Urinary bladder (tissue), 4 donors: ENCODE measurements around the gene ELP4. TPM values are rescaled to one million over a fixed set of nuclear protein-coding genes. Genes with fewer than 3 reads are reported as not detected.

ENCODE experiments used
- DNase-seq: peaks from one replicate; pipeline ENCODE4 v3.0.0-alpha.2; 2015; ENCODE audit errors: extremely low spot score
- H3K27ac ChIP-seq: one replicate; pipeline ENCODE4 v1.5.1; 2013; ENCODE audit warnings: low read depth, mild to moderate bottlenecking, moderate library complexity
- H3K36me3 ChIP-seq: one replicate; pipeline ENCODE4 v1.6.1; 2013; ENCODE audit warnings: mild to moderate bottlenecking, moderate library complexity; ENCODE audit not compliant: insufficient read depth
- H3K4me1 ChIP-seq: one replicate; pipeline ENCODE4 v1.6.1; 2013; ENCODE audit warnings: mild to moderate bottlenecking, moderate library complexity; ENCODE audit not compliant: insufficient read depth
- H3K4me3 ChIP-seq: one replicate; pipeline ENCODE4 v1.5.1; 2013; ENCODE audit warnings: low read depth, low read length
- WGBS: extraction: QIAGEN DNeasy Blood & Tissue Kit; methylation state at CpG from one replicate; pipeline ENCODE4 v1.1.7; 2013; 5-methylcytosine and 5-hydroxymethylcytosine counted together
- polyA plus RNA-seq: library from polyadenylated mRNA; stranded (reverse); fragments of 200-250 nt; gene quantifications from one replicate; pipeline ENCODE4 v1.2.3, GENCODE V29; 2013
- total RNA-seq: library from RNA; depleted of rRNA; stranded (reverse); fragments of >200 nt; gene quantifications from one replicate; pipeline ENCODE4 v1.2.3, GENCODE V29; 2014
- donor health status: healthy with polysubstance abuse.
- donor health status: healthy.

The ELP4 gene
- total and polyA plus RNA-seq, 2 donors: 13.7 to 66.1 TPM

DNA sequence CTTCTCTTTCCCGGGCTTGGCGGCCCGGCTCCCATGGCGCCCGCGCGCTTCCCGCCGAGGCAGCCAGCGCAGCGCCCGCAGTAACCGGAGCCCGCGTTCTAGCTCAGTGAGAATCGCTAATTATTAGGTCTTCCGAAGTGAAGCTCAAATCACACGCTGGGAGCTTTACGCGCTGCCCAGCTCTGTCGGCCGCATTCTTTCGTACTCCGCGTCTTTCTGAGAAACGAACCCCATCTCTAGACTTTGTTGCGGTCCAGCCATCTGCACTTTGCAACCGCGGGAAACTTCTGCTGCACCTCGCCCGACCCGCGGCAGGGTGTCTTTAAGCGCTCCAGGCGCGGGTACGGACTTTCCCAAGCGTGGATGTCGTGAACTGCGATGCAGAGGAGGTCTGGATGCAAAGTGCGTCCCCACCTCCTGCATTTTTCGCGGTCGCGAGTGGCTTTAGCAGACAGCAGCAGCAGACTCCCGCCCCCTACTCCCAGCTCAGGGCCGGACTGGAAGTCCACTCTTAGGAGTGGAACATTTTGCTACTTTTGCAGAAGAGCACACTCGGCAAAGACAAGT is 307.6 kb downstream of the ELP4 start:
- Histone ChIP-seq H3K4me1 (peaks cover 3% of the 10 kb centered on the region), H3K27ac (no peak overlapping the region), H3K4me3 (peak overlapping the region; percentile 24), H3K36me3 (no peaks in the 10 kb centered on the region)
- 1% methylated on average over 48 of the region's 48 CpGs for WGBS
- DNase-seq: no peak

DNA sequence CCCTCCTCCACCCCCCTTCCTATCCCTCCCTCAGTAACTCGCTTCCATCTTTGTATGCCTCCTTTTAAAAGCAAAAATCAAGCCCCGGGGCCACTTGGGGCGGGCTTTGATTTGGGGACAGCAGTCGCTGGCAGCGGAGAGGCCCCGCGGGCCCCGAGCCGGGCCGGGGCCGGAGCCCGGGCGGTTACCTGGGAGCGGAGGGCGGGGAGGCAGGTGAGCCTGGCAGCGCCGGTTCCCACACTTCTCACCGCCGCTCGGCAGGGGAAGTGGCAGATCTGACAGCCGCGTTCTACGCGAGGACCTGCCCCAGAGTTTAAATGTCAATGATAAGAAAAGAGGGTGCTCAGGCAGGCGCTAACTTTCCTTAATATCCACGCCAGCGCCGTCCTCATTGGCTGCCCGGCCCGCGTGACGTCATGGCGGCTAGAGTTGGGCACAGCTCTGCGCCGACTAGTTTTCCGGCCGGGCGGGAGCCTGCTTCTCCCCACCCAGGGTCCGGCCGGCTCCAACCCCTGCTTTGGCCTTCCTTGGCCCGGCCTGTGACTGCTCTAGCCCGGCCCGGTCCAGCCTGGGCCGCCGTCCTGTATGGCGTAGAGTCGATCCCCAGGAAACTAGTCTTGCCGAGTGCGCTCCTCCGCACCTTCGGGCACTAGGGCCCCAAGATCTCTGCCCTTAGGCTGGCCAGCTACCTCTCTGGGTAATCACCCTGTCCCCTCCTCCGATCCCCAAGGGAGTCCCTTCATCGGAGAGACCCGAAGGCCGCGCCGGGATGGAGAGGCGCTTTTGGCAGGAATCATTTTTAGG is 308.3 kb downstream of the ELP4 start:
- no peaks in the 10 kb centered on the region for H3K36me3 ChIP-seq
- 4% methylated on average over 58 of the region's 58 CpGs for WGBS
- no peak for DNase-seq
- H3K4me3 ChIP-seq: peak overlapping the region; percentile 24
- peaks cover 3% of the 10 kb centered on the region for H3K4me1 ChIP-seq
- no peak overlapping the region for H3K27ac ChIP-seq

DNA sequence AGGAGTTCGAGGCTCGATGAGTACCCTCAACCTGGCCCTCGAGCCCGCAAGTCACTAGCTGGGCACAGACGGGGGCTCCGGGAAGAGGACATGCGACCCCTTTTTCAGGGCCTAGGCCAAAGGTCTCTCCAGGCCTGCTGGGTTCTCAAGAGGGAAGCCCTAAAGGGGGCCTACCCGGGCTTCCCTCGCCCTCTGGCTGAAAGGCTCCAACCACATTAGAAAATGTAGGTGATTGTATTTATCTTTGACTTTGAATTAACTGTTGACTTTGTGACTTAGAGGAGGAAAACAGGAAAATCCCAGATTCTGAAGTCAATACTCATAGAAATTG is 308.8 kb downstream of the ELP4 start:
- Histone ChIP-seq H3K27ac (no peak overlapping the region), H3K4me1 (peaks cover 3% of the 10 kb centered on the region), H3K4me3 (no peak overlapping the region), H3K36me3 (no peaks in the 10 kb centered on the region)
- DNase-seq: no peak
- 9% methylated on average over 9 of the region's 9 CpGs for WGBS

DNA sequence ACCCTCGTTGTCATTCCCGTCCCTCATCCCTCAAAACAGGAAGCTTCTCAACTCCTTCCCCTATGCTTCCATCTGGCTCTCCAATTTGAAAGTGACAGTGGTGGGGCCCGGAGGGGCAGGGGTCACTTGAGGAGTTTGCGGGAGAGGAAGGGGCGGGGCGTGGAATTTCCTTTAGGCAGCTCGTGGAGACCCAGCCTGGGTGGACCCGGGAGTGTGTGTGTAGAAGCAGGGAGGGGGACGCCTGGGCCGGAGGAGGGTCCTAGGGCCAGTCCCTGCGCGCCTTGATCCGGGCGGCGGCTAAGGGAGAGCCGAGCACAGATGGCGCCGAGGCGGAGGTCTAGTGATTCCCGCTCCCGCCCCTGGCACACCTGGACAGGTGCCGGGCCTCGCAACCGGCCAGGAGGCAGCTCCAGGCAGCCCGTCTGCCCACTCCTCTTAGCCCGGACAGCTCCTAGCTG is 309.3 kb downstream of the ELP4 start:
- WGBS: 9% methylated on average over 26 of the region's 26 CpGs
- peaks cover 1% of the 10 kb centered on the region for H3K4me1 ChIP-seq

DNA sequence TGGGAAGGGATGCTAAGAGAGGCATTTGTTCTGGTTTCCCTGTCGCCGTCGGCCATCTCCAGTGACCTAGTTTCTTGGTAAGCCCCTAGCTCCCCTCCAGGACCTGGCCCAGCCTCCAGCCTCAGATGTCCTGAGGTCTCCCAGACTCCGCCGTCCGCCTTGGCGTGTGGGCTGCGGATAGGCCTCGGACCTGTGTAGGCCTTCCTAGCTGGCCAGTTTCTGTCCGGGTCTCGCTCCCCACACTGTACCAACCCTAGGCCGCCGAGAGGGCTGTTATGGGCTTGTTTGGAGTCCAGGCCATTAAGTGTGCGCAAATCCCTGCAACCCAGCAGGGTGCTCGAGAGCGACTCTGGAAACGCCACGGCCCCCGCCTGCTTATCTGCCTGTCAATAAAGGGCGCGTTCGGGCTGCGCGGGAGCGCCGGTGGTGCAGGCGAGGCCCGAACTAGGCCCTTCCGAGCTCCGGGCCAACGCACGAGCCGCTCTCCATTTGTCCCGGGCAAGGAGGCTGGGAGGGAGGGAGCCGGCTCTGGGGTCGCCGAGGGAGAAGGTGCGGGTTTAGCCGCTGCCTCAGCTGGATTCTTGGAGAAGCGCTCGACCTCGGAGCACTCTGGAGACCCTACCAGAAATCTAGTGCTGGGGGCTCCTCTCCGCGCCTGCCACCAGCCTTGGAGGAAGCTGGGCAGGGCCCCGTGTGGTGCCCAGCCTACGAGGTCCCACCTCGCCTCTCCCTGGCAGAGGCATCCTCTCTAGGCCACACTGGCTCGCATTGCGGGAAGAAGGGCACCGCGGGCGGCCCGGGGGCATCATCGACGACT is 310.3 kb downstream of the ELP4 start:
- no peak for DNase-seq
- WGBS: 17% methylated on average over 55 of the region's 55 CpGs

More for the DNA sequence above, 309.3 kb downstream of the ELP4 start:
- no peak overlapping the region for H3K4me3 ChIP-seq
- H3K27ac ChIP-seq: no peak overlapping the region
- no peaks in the 10 kb centered on the region for H3K36me3 ChIP-seq
- DNase-seq: no peak

DNA sequence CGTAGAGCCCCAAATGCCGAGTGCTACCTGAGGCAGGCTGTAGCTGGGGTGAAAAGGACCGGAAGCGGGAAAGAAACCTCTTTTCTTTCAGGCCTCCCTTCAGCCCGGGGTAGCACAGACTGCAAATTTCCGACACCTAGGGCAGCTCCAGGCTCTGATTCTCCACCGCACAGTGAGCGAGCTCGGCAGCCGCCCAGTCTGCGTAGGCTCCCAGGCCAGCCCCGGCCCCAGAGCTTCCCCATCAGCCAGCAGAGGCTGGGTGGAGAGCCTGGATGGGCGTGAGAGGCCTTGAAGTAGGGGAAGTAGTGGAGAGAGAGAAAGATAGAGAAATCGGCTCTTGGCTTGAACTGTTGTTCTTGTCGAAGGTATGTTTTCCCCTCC is 310.9 kb downstream of the ELP4 start:
- WGBS: 6% methylated on average over 15 of the region's 15 CpGs
- no peak for DNase-seq
- H3K4me1 ChIP-seq: peaks cover 1% of the 10 kb centered on the region
- no peak overlapping the region for H3K4me3 ChIP-seq
- H3K27ac ChIP-seq: no peak overlapping the region
- H3K36me3 ChIP-seq: no peaks in the 10 kb centered on the region

More for the DNA sequence above, 310.3 kb downstream of the ELP4 start:
- H3K4me3 ChIP-seq: no peak overlapping the region
- peaks cover 1% of the 10 kb centered on the region for H3K4me1 ChIP-seq
- no peaks in the 10 kb centered on the region for H3K36me3 ChIP-seq
- H3K27ac ChIP-seq: no peak overlapping the region

DNA sequence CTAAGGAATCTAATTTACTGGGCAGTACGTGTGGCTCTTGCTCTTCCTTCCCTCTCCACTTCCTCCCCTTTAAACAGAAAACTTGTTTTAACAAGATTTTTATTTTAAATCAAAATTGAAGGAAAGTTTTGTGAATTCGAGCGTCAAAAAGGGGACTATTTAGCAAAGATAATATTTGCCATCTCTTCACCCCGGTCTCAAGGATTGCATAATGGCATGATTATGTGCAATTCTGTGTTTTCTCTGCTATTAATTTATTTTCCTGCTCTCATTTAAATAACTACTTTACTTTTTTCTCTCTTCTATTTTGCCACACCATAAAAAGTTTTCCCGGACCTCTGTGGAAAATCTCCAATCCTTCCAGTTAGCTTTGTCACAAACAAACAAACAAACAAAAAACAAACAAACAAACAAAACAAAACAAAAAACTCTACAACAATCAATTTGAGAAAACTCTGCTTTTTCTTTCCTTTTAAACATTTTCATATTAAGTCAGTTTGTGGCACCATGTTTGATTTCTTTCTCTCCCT is 311.7 kb downstream of the ELP4 start:
- no peak overlapping the region for H3K27ac ChIP-seq
- WGBS: 11% methylated on average over 5 of the region's 5 CpGs
- H3K36me3 ChIP-seq: no peaks in the 10 kb centered on the region
- no peak for DNase-seq
- peaks cover 2% of the 10 kb centered on the region for H3K4me1 ChIP-seq
- H3K4me3 ChIP-seq: no peak overlapping the region

DNA sequence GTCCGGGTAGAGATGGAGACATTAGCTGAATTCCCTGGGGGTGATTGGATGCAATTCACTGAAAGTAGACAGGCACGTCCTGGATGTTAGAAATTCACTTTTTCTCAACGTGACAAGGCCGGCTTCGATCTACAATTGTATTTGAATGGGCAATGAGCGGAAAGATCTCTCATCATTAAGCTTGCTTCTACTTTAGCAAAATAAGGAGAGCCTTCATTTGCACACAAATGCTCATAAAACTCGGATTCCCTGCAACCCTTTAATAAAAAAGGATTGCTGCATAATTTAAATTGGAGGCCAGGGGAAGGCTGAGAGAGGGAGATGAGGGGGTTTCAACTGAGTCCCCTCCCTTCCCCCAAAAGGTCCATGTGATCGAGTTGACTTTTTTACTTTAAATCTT is 312.2 kb downstream of the ELP4 start:
- 11% methylated on average over 8 of the region's 8 CpGs for WGBS
- peaks cover 2% of the 10 kb centered on the region for H3K4me1 ChIP-seq
- H3K27ac ChIP-seq: no peak overlapping the region
- DNase-seq: no peak
- H3K4me3 ChIP-seq: no peak overlapping the region
- no peaks in the 10 kb centered on the region for H3K36me3 ChIP-seq

DNA sequence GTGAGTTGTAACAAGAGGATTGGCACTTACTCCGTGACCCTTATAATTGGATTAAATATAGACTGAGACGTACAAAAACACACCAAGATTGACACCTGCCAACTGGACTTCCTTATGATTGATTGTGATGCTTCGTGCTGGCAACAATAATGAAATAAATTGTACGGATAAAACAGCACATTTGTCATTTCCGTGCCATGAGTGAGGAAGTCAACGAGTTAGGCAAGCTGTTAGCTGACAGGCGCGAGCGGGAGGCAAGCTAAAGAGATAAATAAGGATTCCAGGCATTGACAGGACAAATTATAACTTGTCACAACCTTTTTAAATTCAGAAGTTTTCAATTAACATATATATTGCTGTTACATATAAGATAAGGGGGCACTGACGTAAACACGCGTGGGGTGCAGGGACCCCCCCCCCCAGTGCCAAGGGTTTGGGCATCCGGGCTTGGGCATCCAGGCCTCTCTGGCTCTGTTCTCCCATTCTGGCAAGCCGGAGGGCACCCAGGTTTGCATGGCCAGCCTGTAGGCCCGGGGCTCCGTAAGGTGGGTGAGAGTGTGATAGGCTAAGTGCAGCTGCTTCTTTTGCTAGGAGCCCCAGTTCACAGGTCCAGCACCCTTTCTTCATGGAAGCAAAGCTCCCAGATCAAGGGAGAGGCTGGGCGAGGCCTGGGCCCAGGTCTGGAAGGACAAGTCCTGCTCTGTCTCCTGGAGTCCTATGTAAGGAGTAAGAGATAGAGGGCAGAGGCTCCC is 312.8 kb downstream of the ELP4 start:
- no peak for DNase-seq
- no peaks in the 10 kb centered on the region for H3K36me3 ChIP-seq
- no peak overlapping the region for H3K27ac ChIP-seq
- peaks cover 2% of the 10 kb centered on the region for H3K4me1 ChIP-seq
- 34% methylated on average over 17 of the region's 17 CpGs for WGBS
- no peak overlapping the region for H3K4me3 ChIP-seq

DNA sequence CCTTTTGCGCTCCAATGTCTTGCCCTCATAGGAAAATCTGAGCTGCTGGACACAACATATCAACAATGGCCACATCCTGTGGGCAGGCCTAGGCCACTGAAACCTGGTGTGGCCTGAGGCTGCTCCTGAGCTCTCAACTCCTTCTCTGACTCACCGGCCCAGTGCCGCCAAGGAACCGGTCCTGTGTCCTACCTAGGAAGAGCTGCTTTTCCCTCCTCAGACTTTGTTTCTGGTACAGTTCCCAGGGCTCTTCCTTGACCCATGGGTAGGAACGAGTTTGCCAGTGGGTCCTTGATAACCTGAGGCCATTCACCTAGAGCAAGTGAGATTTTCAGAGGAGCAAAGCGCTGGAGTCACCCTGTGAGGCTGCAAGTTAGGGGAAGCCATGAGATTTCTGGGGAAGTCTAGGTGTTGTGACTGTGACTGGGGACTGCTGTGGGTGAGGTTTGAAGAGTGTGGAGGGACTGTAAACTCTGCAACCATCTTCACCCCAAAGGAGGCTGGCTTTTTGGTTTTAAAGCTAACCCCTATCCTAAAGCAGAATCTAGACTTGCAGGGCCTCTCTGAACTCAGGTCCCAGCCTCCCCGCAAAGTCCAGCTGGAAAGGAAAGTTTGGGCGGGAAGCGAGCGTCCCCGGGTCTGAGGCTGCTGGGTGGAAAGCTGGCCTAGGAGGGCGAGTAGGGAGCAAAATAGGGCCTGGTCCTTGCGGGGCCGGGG is 313.5 kb downstream of the ELP4 start:
- no peak for DNase-seq
- Histone ChIP-seq H3K27ac (no peak overlapping the region), H3K36me3 (no peaks in the 10 kb centered on the region), H3K4me3 (no peak overlapping the region), H3K4me1 (peaks cover 1% of the 10 kb centered on the region)
- 38% methylated on average over 14 of the region's 14 CpGs for WGBS

DNA sequence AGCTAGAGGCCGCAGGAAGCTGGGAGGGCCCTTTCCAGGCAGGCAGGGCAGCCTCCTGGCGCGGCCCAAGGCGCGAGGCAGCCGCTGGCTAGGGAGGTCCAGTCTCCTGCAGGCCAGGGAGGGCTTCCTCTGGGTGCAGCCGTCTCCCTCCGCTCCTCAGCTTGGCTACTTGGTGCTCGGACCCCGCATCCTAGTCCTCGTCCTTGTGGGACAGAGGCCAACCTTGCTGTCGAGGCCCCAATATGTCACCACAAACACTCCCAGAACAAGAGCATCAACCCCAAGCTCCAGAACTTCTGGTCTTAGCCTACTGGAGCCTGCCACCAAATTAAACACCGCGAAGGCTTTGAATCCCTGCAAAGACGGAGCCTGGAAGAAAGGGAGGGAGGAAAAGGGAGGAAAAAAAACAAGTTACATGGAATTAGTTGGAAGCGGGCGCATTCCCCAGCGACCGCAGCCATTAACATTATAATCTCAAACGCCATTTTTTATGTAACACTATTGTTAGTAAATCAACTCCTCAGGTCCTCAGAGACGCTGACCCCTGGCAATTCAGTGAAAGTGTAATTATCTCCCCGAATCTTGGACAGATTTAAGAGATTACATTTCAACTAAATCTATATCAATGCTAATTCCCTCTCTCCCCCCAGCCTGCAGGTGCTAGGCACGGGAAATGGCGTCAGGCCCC is 314.2 kb downstream of the ELP4 start:
- H3K4me1 ChIP-seq: peaks cover 1% of the 10 kb centered on the region
- H3K4me3 ChIP-seq: no peak overlapping the region
- no peaks in the 10 kb centered on the region for H3K36me3 ChIP-seq
- DNase-seq: no peak
- 13% methylated on average over 24 of the region's 24 CpGs for WGBS
- H3K27ac ChIP-seq: no peak overlapping the region

DNA sequence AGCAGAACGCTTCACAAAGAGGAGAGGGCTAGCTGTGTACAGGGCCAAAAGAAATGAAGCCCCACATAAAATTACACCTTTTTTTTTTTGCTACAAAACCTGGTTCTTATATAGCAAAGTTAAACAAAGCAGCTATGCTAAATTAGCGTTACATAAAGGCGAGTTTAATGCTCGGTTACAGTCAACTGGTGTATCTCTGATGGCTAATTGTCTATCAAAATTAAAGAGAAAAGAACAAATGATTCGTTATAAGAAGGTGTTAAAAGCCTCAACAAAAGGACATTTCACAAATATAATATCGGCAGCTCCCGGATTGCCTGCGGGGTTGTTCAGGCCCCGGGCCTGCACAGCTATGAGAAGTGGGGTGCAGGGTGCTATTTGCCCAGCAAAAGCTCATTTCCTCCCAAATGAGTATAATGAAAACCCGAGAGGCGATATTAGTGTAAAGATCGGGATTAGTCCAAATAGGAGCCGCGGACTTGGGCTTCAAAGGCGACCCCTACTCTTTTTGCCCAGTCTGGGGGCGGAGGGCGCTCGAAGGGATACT is 314.8 kb downstream of the ELP4 start:
- Histone ChIP-seq H3K4me1 (peaks cover 1% of the 10 kb centered on the region), H3K36me3 (no peaks in the 10 kb centered on the region), H3K4me3 (no peak overlapping the region), H3K27ac (no peak overlapping the region)
- WGBS: 7% methylated on average over 18 of the region's 18 CpGs
- DNase-seq: no peak
